ENCODE data around the gene SLC8B1. TPM values are rescaled to one million over a fixed set of nuclear protein-coding genes. Genes with fewer than 3 reads are reported as not detected.

Gene SLC8B1
- total RNA-seq, 1 experiment from 2014 or later, result 29.0 TPM

DNA sequence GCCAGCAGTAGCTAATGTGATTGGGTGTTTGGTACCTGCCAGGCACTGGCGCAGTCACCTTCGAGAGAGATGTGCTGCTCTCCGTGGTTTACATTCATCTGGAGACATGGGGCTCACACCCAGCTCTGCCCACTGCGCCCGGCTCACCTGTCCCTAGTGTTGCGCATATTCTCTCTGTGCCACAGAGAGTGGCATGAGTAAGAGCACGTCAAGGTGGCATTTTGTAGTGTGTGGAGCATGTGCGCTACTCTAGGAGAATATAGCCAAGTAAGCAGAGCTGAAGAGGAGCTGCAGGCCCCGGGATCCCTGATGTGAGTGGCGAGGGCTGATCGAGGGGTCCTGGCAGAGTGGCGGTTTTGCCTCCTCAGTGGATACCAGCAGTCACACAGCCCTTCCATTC, 66.8 kb downstream of the SLC8B1 start:
- intact Hi-C loops (cut with micrococcal nuclease; ENCODE audit: unreplicated experiment), result no loop called here
- no peak overlapping the region for H3K27ac ChIP-seq
- CTCF ChIA-PET, result no interaction called here

DNA sequence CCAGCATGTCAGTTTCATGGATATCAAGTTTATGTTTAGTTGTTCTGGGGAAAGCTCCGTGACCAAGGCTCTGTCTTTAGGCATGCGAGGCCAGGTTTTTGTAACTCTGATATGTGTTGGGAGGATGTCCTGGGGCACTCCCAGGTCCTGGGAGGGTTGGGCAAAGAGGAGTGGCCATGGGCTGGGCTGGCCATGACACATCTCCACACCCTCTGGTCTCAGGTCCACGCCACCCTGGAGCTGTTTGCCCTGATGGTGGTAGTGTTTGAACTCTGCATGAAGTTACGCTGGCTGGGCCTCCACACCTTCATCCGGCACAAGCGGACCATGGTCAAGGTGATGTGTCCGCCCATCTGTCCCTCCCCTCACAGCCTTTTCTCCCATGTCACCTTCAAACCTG, 67.3 kb downstream of the SLC8B1 start:
- no peak for TF ChIP-seq EZH2 (IDR thresholded peaks at IDR 0.05; ENCODE audit: low read depth)
- TF ChIP-seq, protein P1, sequence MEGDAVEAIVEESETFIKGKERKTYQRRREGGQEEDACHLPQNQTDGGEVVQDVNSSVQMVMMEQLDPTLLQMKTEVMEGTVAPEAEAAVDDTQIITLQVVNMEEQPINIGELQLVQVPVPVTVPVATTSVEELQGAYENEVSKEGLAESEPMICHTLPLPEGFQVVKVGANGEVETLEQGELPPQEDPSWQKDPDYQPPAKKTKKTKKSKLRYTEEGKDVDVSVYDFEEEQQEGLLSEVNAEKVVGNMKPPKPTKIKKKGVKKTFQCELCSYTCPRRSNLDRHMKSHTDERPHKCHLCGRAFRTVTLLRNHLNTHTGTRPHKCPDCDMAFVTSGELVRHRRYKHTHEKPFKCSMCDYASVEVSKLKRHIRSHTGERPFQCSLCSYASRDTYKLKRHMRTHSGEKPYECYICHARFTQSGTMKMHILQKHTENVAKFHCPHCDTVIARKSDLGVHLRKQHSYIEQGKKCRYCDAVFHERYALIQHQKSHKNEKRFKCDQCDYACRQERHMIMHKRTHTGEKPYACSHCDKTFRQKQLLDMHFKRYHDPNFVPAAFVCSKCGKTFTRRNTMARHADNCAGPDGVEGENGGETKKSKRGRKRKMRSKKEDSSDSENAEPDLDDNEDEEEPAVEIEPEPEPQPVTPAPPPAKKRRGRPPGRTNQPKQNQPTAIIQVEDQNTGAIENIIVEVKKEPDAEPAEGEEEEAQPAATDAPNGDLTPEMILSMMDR (conservative IDR thresholded peaks at IDR 0.05), result no peak
- intact Hi-C loops (cut with micrococcal nuclease; ENCODE audit: unreplicated experiment), result no loop called here
- Histone ChIP-seq H3K27ac (no peak overlapping the region), H3F3A (ENCODE audit: insufficient read depth, low read depth) (no peaks in the 10 kb centered on the region), H3K27me3 (ENCODE audit: insufficient read depth, low read depth) (no peaks in the 10 kb centered on the region), H3K4me2 (no peak overlapping the region), H4K20me1 (ENCODE audit: insufficient read depth) (no peaks in the 10 kb centered on the region), H3K36me3 (ENCODE audit: low read depth) (0 out of 2 replicates have a peak, but pooled peaks cover 2% of the 10 kb centered on the region), H3K4me1 (replicated peaks; ENCODE audit: insufficient read depth) (no peaks in the 10 kb centered on the region), H2AFZ (no peak overlapping the region), H3K79me2 (ENCODE audit: low read depth) (no peaks in the 10 kb centered on the region), H3K9me3 (ENCODE audit: insufficient read depth, low read depth) (no peaks in the 10 kb centered on the region), H3K9me2 (ENCODE audit: insufficient read depth) (no peaks in the 10 kb centered on the region), H3K4me3 (no peak overlapping the region)
- ChIA-PET POLR2A (ENCODE audit: unreplicated experiment) (interaction anchor here (0.6 kb wide), 1 partner anchor 83 kb away, joined by 3 read pairs; no protein-coding TSS in a partner anchor), CTCF (no interaction called here)
- BruUV-seq (replicated peaks), result no TSS peak
- DNase-seq, result no peak

More for the DNA sequence above, 66.8 kb downstream of the SLC8B1 start:
- no TSS peak for BruUV-seq (replicated peaks)
- POLR2A ChIA-PET (ENCODE audit: unreplicated experiment), result no interaction called here
- Histone ChIP-seq H2AFZ (no peak overlapping the region), H3K4me3 (no peak overlapping the region), H3F3A (ENCODE audit: insufficient read depth, low read depth) (no peaks in the 10 kb centered on the region), H3K36me3 (ENCODE audit: low read depth) (no peaks in the 10 kb centered on the region), H4K20me1 (ENCODE audit: insufficient read depth) (no peaks in the 10 kb centered on the region), H3K4me1 (replicated peaks; ENCODE audit: insufficient read depth) (no peaks in the 10 kb centered on the region), H3K4me2 (no peak overlapping the region), H3K27me3 (ENCODE audit: insufficient read depth, low read depth) (no peaks in the 10 kb centered on the region), H3K79me2 (ENCODE audit: low read depth) (no peaks in the 10 kb centered on the region), H3K9me2 (ENCODE audit: insufficient read depth) (no peaks in the 10 kb centered on the region), H3K9me3 (ENCODE audit: insufficient read depth, low read depth) (no peaks in the 10 kb centered on the region)
- no peak for TF ChIP-seq EZH2 (IDR thresholded peaks at IDR 0.05; ENCODE audit: low read depth)
- TF ChIP-seq, protein P1 (conservative IDR thresholded peaks at IDR 0.05), result no peak
- no peak for DNase-seq

DNA sequence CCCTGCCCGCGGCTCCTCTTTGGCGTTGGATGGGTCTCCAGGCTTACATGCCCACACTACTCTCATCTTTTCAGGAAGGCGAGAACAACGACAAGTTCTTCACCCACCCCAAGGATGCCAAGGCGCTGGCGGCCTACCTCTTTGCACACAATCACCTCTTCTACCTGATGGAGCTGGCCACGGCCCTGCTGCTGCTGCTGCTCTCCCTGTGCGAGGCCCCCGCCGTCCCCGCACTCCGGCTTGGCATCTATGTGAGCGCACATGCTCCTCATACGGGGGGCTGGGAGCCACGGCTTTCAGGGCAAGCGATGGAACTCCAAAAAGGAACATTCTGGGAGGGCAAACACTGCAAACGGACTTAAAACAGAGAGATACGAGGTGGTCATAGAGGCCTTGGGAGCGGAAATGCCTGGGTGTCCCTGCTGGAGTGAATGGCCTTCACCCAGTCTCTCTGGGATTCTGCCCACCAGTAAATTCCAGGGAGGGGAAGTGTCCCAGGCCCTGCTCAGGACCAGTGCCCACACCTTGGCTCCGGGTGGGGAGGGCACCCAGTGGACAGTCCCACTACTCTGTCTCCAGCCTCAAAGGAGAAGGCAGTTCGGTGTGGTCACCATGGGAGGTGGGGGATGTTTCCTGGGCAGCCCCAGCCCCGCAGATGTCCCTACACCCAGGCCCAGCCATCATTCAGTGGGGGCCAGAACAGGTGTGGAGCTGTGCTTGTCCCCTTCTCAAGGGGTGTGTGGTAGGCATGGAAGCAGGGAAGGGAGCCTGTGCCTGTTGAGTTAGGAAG, 68.6 kb downstream of the SLC8B1 start:
- Histone ChIP-seq H4K20me1 (ENCODE audit: insufficient read depth) (no peaks in the 10 kb centered on the region), H3K4me2 (no peak overlapping the region), H3K4me3 (no peak overlapping the region), H3K27me3 (ENCODE audit: insufficient read depth, low read depth) (no peaks in the 10 kb centered on the region), H3K4me1 (replicated peaks; ENCODE audit: insufficient read depth) (no peaks in the 10 kb centered on the region; the same call in 1 of the 2 replicates), H3K27ac (no peak overlapping the region), H3K9me3 (ENCODE audit: insufficient read depth, low read depth) (no peaks in the 10 kb centered on the region), H3K79me2 (ENCODE audit: low read depth) (no peaks in the 10 kb centered on the region), H3K9me2 (ENCODE audit: insufficient read depth) (no peaks in the 10 kb centered on the region), H2AFZ (no peak overlapping the region), H3F3A (ENCODE audit: insufficient read depth, low read depth) (0 out of 2 replicates have a peak, but pooled peaks cover 5% of the 10 kb centered on the region), H3K36me3 (ENCODE audit: low read depth) (0 out of 2 replicates have a peak, but pooled peaks cover 5% of the 10 kb centered on the region)
- TF ChIP-seq, protein P1 (conservative IDR thresholded peaks at IDR 0.05), result no peak
- TF ChIP-seq EZH2 (IDR thresholded peaks at IDR 0.05; ENCODE audit: low read depth), result no peak
- DNase-seq, result no peak
- ChIA-PET CTCF (no interaction called here), POLR2A (ENCODE audit: unreplicated experiment) (no interaction called here)
- BruUV-seq (replicated peaks), result no TSS peak
- intact Hi-C loops (cut with micrococcal nuclease; ENCODE audit: unreplicated experiment), result no loop called here
